GM12892 (cell line): ENCODE data around the gene GPD1.

Source experiments
- DNase-seq: peaks from one replicate; pipeline ENCODE4 v3.0.0; 2011; ENCODE audit not compliant: insufficient read length
- FAIRE-seq: peaks from 2 replicates; lab custom pipeline; 2011; peaks lifted over from hg19 to GRCh38; lab: Jason Lieb, UNC
- POLR2A ChIP-seq: IDR thresholded peaks from 2 replicates; pipeline ENCODE4 v1.6.1; 2011; ENCODE audit warnings: low read depth, low read length, control low read depth
- POLR2AphosphoS5 ChIP-seq: IDR thresholded peaks from 2 replicates; pipeline ENCODE4 v1.6.1; 2011; ENCODE audit warnings: low read depth, low read length, control low read depth
- TAF1 ChIP-seq: IDR thresholded peaks from 2 replicates; pipeline ENCODE4 v1.6.1; 2011; ENCODE audit warnings: low read depth, mild to moderate bottlenecking, control low read depth, low read length, borderline replicate concordance

GPD1 gene

GRCh38 chr12:50086148-50086547, 17.7 kb upstream of the GPD1 start:
- no peak for DNase-seq
- TF ChIP-seq POLR2A (no peak), TAF1 (no peak), POLR2AphosphoS5 (no peak)
- no peak for FAIRE-seq

- DNase-seq (no peak), FAIRE-seq (no peak)
- TF ChIP-seq TAF1 (no peak), POLR2A (no peak), POLR2AphosphoS5 (no peak)
Measured at GRCh38 chr12:50087151-50087550, 16.7 kb upstream of the GPD1 start.

- TF ChIP-seq POLR2AphosphoS5 (no peak), POLR2A (no peak), TAF1 (no peak)
- FAIRE-seq, result no peak
- no peak for DNase-seq
Measured at GRCh38 chr12:50087995-50088394, 15.8 kb upstream of the GPD1 start.

GRCh38 chr12:50088577-50089335, 15.1 kb upstream of the GPD1 start:
- TF ChIP-seq POLR2A (no peak), TAF1 (no peak), POLR2AphosphoS5 (no peak)
- FAIRE-seq, result no peak
- no peak for DNase-seq

- FAIRE-seq, result no peak
- no peak for TF ChIP-seq TAF1
- TF ChIP-seq POLR2A, result no peak
- no peak for TF ChIP-seq POLR2AphosphoS5
- no peak for DNase-seq
Measured at GRCh38 chr12:50089730-50090129, 14.1 kb upstream of the GPD1 start.

- DNase-seq (no peak), FAIRE-seq (no peak)
- TF ChIP-seq POLR2A, result no peak
- no peak for TF ChIP-seq POLR2AphosphoS5
- no peak for TF ChIP-seq TAF1
Measured at GRCh38 chr12:50090391-50090790, 13.4 kb upstream of the GPD1 start.

GRCh38 chr12:50097952-50098351, 5.9 kb upstream of the GPD1 start:
- no peak for TF ChIP-seq POLR2A
- TF ChIP-seq TAF1, result no peak
- no peak for TF ChIP-seq POLR2AphosphoS5

GRCh38 chr12:50099302-50100008, 4.4 kb upstream of the GPD1 start:
- DNase-seq (no peak), FAIRE-seq (no peak)

More at GRCh38 chr12:50097952-50098351, 5.9 kb upstream of the GPD1 start:
- no peak for DNase-seq
- FAIRE-seq, result no peak

GRCh38 chr12:50100561-50100960, 3.2 kb upstream of the GPD1 start:
- FAIRE-seq (no peak), DNase-seq (no peak)
- 0 out of 2 replicates have a peak, but pooled peaks have one; percentile 29 for TF ChIP-seq POLR2AphosphoS5
- no peak for TF ChIP-seq POLR2A

More at GRCh38 chr12:50099302-50100008, 4.4 kb upstream of the GPD1 start:
- TF ChIP-seq TAF1 (no peak), POLR2AphosphoS5 (no peak), POLR2A (no peak; the same call in 1 of the 2 replicates)

GRCh38 chr12:50101663-50102062, 2.1 kb upstream of the GPD1 start:
- no peak for TF ChIP-seq POLR2AphosphoS5
- no peak for TF ChIP-seq POLR2A
- TF ChIP-seq TAF1, result no peak
- DNase-seq (no peak), FAIRE-seq (no peak)

- no peak for DNase-seq
- TF ChIP-seq TAF1 (no peak), POLR2AphosphoS5 (no peak), POLR2A (no peak)
- FAIRE-seq, result no peak
Measured at GRCh38 chr12:50102131-50102531, 1.7 kb upstream of the GPD1 start.
